ENCODE data around the gene PPP1R37. TPM values are rescaled to one million over a fixed set of nuclear protein-coding genes. Genes with fewer than 3 reads are reported as not detected.

PPP1R37 gene
- total RNA-seq, 1 donor = 31.1 TPM

- no peak for DNase-seq (ENCODE audit: low read depth)
- no peak overlapping the region for H3K4me3 ChIP-seq (ENCODE audit: low read depth, low read length)
- no peak for TF ChIP-seq CTCF (IDR thresholded peaks at IDR 0.05; ENCODE audit: insufficient read depth, low read depth, low read length)
Measured at GRCh38 chr19:45169602-45170001, 76.6 kb downstream of the PPP1R37 start.

DNA sequence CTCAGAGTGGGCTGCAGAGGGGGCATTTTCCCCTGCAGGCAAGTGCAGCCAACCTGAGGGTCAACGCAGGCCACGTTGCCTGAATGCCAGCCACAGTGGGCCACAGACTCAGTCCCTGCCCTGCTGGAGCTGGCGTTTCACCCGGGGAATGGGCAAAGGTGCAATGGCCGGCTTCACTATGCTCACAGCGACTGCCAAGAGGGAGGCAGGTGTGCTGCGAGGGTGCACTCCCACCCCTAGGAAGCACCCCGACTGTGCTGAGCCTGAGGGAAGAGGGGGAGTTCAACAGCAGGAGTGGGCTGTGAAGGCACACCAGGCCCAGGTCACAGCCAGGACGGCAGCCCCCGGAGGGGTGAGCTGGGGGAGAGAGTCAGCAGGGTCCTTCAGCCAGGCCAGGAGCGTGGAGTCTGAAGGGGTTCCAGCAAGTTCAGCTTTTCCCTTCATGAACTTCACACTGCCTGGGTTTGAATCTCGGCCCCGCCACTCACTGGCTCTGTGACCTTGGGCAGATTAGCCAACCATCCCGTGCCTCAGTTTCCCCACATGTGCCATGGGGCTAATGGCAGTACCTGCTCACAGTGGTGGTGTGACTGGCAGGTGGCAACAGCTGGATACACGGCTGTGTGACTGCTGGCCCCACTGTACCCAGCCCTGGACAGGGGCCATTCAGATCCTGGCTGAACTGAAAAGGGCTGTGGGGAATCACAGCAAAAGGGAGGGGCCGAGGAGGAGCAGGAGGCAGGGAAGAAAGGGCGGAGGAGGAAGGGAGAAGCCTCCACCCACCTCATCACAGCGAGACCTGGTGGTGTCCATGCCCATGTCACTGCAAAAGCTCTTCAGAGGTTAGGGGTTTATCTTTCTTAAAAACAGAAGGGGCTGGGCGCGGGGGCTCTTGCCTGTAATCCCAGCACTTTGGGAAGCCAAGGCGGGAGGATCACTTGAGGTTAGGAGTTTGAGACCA is 77.4 kb downstream of the PPP1R37 start:
- no peak for TF ChIP-seq CTCF (IDR thresholded peaks at IDR 0.05; ENCODE audit: insufficient read depth, low read depth, low read length)
- DNase-seq (ENCODE audit: low read depth) = no peak
- H3K4me3 ChIP-seq (ENCODE audit: low read depth, low read length) = no peak overlapping the region

GRCh38 chr19:45171211-45171623 is 78.2 kb downstream of the PPP1R37 start:
- DNase-seq (ENCODE audit: low read depth) = peak; percentile 25

GRCh38 chr19:45172173-45172572 is 79.2 kb downstream of the PPP1R37 start:
- no peak for TF ChIP-seq CTCF (IDR thresholded peaks at IDR 0.05; ENCODE audit: insufficient read depth, low read depth, low read length)
- H3K4me3 ChIP-seq (ENCODE audit: low read depth, low read length) = no peak overlapping the region

More at GRCh38 chr19:45171211-45171623, 78.2 kb downstream of the PPP1R37 start:
- H3K4me3 ChIP-seq (ENCODE audit: low read depth, low read length) = no peak overlapping the region
- no peak for TF ChIP-seq CTCF (IDR thresholded peaks at IDR 0.05; ENCODE audit: insufficient read depth, low read depth, low read length)

GRCh38 chr19:45172611-45173208 is 79.7 kb downstream of the PPP1R37 start:
- DNase-seq (ENCODE audit: low read depth) = peak; percentile 56

More at GRCh38 chr19:45172173-45172572, 79.2 kb downstream of the PPP1R37 start:
- DNase-seq (ENCODE audit: low read depth) = no peak

GRCh38 chr19:45173816-45174215 is 80.8 kb downstream of the PPP1R37 start:
- TF ChIP-seq CTCF (IDR thresholded peaks at IDR 0.05; ENCODE audit: insufficient read depth, low read depth, low read length) = no peak
- peak; percentile 97 for DNase-seq (ENCODE audit: low read depth)
- H3K4me3 ChIP-seq (ENCODE audit: low read depth, low read length) = no peak overlapping the region

More at GRCh38 chr19:45172611-45173208, 79.7 kb downstream of the PPP1R37 start:
- H3K4me3 ChIP-seq (ENCODE audit: low read depth, low read length) = no peak overlapping the region
- TF ChIP-seq CTCF (IDR thresholded peaks at IDR 0.05; ENCODE audit: insufficient read depth, low read depth, low read length) = no peak

Data from fibroblast of villous mesenchyme (primary cell).